ENCODE results near the gene IRX3. TPM values are rescaled to one million over a fixed set of nuclear protein-coding genes. Genes with fewer than 3 reads are reported as not detected.

Gene IRX3
- total and polyA plus RNA-seq, 2 experiments from 2014 or later = 0.90 to 1.6 TPM

DNA sequence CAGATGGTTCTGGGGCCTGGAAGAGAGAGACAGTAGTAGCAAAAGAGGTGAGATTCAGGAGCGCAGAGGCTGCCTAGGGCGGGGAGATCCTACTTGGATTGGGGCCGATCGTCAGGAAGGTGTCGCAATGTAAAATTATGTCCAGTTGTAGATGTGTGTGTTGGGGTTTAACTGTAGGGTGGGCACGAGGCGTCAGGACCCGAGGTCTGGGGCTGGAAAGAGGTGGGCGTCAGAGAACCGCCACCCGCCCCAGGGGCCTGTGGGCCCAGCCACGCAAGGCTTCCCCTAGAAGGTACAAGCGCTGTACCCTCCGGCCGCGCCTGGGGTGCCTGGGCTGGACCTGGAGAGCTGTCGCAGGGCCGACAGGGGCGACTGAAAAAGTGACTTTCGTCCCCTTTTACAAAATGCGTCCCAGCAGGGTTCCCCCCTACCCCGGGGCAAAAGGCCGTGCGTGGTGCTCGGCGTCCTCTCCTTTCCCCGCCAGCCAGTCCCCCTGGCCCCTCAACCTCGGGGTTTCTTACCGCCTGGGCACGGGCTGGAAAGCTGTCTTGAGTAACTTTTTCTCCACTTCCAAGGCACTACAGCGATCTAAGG, 2.8 kb downstream of the IRX3 start:
- Histone ChIP-seq H3K27ac (ENCODE audit: low read depth) (no peak overlapping the region), H3F3A (replicated peaks; ENCODE audit: low read depth) (peaks cover 4% of the 10 kb centered on the region; the same call in 1 of the 2 replicates), H2AFZ (peak overlapping the region; percentile 28; the same call in 1 of the 2 replicates), H3K27me3 (ENCODE audit: insufficient read depth) (peaks cover 88% of the 10 kb centered on the region), H3K9me2 (ENCODE audit: insufficient read depth) (no peaks in the 10 kb centered on the region), H3K4me1 (ENCODE audit: insufficient read depth) (peaks cover 20% of the 10 kb centered on the region), H4K20me1 (replicated peaks; ENCODE audit: insufficient read depth) (no peaks in the 10 kb centered on the region; the same call in 1 of the 2 replicates), H3K4me2 (peak overlapping the region; percentile 94), H3K36me3 (ENCODE audit: insufficient read depth) (no peaks in the 10 kb centered on the region), H3K4me3 (peak overlapping the region; percentile 94), H3K79me2 (replicated peaks; ENCODE audit: insufficient read depth) (no peaks in the 10 kb centered on the region)
- Mint-ChIP-seq H3K36me3 (ENCODE audit: low read depth) (no peaks in the 10 kb centered on the region; the same call in 2 of the 3 replicates), H3K4me1 (peaks cover 26% of the 10 kb centered on the region), H3K27me3 (ENCODE audit: insufficient read depth, low read depth, poor library complexity) (peaks cover 88% of the 10 kb centered on the region), H3K4me3 (peak overlapping the region; percentile 59), H3K9me3 (no peaks in the 10 kb centered on the region), H3K27ac (no peak overlapping the region)
- TF ChIP-seq, protein P1, sequence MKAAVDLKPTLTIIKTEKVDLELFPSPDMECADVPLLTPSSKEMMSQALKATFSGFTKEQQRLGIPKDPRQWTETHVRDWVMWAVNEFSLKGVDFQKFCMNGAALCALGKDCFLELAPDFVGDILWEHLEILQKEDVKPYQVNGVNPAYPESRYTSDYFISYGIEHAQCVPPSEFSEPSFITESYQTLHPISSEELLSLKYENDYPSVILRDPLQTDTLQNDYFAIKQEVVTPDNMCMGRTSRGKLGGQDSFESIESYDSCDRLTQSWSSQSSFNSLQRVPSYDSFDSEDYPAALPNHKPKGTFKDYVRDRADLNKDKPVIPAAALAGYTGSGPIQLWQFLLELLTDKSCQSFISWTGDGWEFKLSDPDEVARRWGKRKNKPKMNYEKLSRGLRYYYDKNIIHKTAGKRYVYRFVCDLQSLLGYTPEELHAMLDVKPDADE (IDR thresholded peaks at IDR 0.05) = no peak
- TF ChIP-seq EZH2phosphoT487 (IDR thresholded peaks at IDR 0.05; ENCODE audit: unreplicated experiment) (peak; percentile 48), EZH2 (IDR thresholded peaks at IDR 0.05; ENCODE audit: low read depth, unreplicated experiment) (peak; percentile 93)
- ATAC-seq = no peak
- DNase-seq (ENCODE audit: low spot score) = peak; percentile 26

DNA sequence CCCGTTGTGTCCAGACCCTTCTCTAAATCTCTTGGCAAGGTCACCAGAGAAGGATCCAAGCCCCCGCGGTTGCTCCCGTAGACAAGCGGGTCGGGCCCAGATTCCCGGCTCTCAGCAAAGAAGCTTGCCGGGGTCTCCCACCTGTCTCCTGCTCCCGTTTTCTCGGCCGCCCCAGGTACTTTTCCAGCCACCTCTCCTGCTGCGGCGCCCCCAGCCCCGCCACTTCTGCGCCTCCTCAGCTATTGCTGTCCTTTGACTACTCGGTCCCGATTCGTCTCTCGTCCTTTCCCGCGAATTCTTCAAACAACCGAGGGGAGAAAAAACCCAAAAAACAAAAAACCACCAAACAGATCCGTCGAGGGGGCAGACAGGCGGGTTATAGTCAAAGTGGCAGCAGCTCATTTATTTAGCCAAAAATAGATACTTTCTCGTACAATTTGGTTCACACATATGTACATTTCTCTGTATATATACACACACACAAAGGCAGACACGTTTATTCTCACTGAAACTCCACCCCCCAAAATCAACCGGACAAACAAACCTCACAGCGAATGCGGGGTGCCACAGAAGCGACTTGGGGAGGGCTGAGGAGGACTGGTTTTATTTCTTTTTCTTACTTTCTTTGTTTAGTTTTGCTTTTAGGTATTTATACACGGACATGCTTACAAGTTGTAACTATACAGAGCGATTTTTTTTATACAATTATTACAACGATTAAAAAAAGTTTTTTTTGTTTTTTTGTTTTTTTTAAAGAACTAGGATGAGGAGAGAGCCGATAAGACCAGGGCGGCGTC, 3.5 kb downstream of the IRX3 start:
- H3F3A ChIP-seq (replicated peaks; ENCODE audit: low read depth) = peaks cover 4% of the 10 kb centered on the region; the same call in 1 of the 2 replicates
- peaks cover 16% of the 10 kb centered on the region; the same call in 1 of the 2 replicates for H3K4me1 ChIP-seq (ENCODE audit: insufficient read depth)
- no peaks in the 10 kb centered on the region for H3K9me2 ChIP-seq (ENCODE audit: insufficient read depth)
- Mint-ChIP-seq H3K27me3 (ENCODE audit: insufficient read depth, low read depth, poor library complexity) (peaks cover 83% of the 10 kb centered on the region), H3K9me3 (no peaks in the 10 kb centered on the region), H3K36me3 (ENCODE audit: low read depth) (no peaks in the 10 kb centered on the region; the same call in 2 of the 3 replicates), H3K27ac (no peak overlapping the region), H3K4me1 (peaks cover 27% of the 10 kb centered on the region), H3K4me3 (peak overlapping the region; percentile 59)
- H3K4me2 ChIP-seq = peak overlapping the region; percentile 94
- H3K27me3 ChIP-seq (ENCODE audit: insufficient read depth) = peaks cover 86% of the 10 kb centered on the region
- ATAC-seq (no peak), DNase-seq (ENCODE audit: low spot score) (peak; percentile 56)
- H2AFZ ChIP-seq = no peak overlapping the region
- no peaks in the 10 kb centered on the region for H3K36me3 ChIP-seq (ENCODE audit: insufficient read depth)
- no peak for TF ChIP-seq NANOG (IDR thresholded peaks at IDR 0.05; ENCODE audit: borderline replicate concordance)
- TF ChIP-seq EZH2phosphoT487 (IDR thresholded peaks at IDR 0.05; ENCODE audit: unreplicated experiment) = peak; percentile 66
- peak; percentile 95 for TF ChIP-seq EZH2 (IDR thresholded peaks at IDR 0.05; ENCODE audit: low read depth, unreplicated experiment)
- peak overlapping the region; percentile 94 for H3K4me3 ChIP-seq
- H4K20me1 ChIP-seq (replicated peaks; ENCODE audit: insufficient read depth) = no peaks in the 10 kb centered on the region; the same call in 1 of the 2 replicates
- no peaks in the 10 kb centered on the region for H3K79me2 ChIP-seq (replicated peaks; ENCODE audit: insufficient read depth)
- no peak overlapping the region for H3K27ac ChIP-seq (ENCODE audit: low read depth)

DNA sequence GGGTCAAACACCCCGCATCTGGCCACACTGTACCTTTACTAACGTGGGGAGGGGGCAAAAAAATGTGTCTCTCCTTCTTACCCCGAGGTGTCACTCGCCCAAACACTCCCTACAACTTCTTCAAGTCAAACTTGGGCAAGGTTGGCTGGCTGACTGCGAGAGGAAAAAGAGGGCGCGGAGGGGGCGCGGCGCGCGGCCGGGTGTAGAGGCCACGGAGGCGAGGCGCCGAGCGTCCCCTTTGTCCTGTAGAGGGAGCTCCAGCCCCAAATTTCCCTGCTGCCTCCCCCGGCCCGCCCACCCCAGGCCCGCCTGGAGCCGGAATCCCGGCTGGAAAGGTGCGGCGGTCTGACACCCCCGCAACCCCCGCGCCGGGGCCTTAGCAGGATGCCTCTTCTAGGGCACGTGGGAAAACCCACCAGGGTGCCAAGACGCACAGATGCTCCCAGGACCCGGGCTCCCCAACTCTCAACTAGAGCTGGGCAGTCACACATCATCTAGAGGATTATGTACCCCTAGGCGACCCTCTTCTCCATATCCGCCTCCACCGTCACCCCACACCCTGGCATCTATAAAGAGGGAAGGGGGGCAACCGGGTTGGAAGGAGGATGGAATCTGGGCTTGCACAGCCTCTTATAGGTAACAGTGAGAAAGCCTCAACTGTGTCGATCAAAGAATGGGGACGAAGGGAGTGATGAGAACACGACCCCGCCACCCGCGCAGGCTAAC, 4.2 kb downstream of the IRX3 start:
- Histone ChIP-seq H3K4me1 (ENCODE audit: insufficient read depth) (peaks cover 16% of the 10 kb centered on the region; the same call in 1 of the 2 replicates), H3K36me3 (ENCODE audit: insufficient read depth) (no peaks in the 10 kb centered on the region; the same call in 1 of the 2 replicates), H4K20me1 (replicated peaks; ENCODE audit: insufficient read depth) (no peaks in the 10 kb centered on the region; the same call in 1 of the 2 replicates), H3K4me3 (peak overlapping the region; percentile 94), H2AFZ (peak overlapping the region; percentile 92), H3K4me2 (peak overlapping the region; percentile 94), H3K9me2 (ENCODE audit: insufficient read depth) (no peaks in the 10 kb centered on the region), H3K79me2 (replicated peaks; ENCODE audit: insufficient read depth) (no peaks in the 10 kb centered on the region), H3K27ac (ENCODE audit: low read depth) (no peak overlapping the region), H3F3A (replicated peaks; ENCODE audit: low read depth) (peaks cover 4% of the 10 kb centered on the region; the same call in 1 of the 2 replicates), H3K27me3 (ENCODE audit: insufficient read depth) (peaks cover 79% of the 10 kb centered on the region)
- H3K27ac Mint-ChIP-seq = no peak overlapping the region
- DNase-seq (ENCODE audit: low spot score) (peak; percentile 81), ATAC-seq (peak; percentile 18)
- peak overlapping the region; percentile 70 for H3K4me3 Mint-ChIP-seq
- no peaks in the 10 kb centered on the region; the same call in 2 of the 3 replicates for H3K36me3 Mint-ChIP-seq (ENCODE audit: low read depth)
- peaks cover 27% of the 10 kb centered on the region for H3K4me1 Mint-ChIP-seq
- no peaks in the 10 kb centered on the region for H3K9me3 Mint-ChIP-seq
- H3K27me3 Mint-ChIP-seq (ENCODE audit: insufficient read depth, low read depth, poor library complexity) = peaks cover 78% of the 10 kb centered on the region
- TF ChIP-seq EZH2 (IDR thresholded peaks at IDR 0.05; ENCODE audit: low read depth, unreplicated experiment) = peak; percentile 57
- TF ChIP-seq, protein P2, sequence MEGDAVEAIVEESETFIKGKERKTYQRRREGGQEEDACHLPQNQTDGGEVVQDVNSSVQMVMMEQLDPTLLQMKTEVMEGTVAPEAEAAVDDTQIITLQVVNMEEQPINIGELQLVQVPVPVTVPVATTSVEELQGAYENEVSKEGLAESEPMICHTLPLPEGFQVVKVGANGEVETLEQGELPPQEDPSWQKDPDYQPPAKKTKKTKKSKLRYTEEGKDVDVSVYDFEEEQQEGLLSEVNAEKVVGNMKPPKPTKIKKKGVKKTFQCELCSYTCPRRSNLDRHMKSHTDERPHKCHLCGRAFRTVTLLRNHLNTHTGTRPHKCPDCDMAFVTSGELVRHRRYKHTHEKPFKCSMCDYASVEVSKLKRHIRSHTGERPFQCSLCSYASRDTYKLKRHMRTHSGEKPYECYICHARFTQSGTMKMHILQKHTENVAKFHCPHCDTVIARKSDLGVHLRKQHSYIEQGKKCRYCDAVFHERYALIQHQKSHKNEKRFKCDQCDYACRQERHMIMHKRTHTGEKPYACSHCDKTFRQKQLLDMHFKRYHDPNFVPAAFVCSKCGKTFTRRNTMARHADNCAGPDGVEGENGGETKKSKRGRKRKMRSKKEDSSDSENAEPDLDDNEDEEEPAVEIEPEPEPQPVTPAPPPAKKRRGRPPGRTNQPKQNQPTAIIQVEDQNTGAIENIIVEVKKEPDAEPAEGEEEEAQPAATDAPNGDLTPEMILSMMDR (conservative IDR thresholded peaks at IDR 0.05; ENCODE audit: low read depth in 2 of 2) = peak; percentile 37 to 65; a peak in 3 of 4 replicates

Measured in GM23338 (cell line).